ENCODE data around the gene FHOD1. TPM values are rescaled to one million over a fixed set of nuclear protein-coding genes. Genes with fewer than 3 reads are reported as not detected.

Gene FHOD1
- total and polyA plus RNA-seq, 2 experiments from 2014 or later, result 10.0 to 17.2 TPM

DNA sequence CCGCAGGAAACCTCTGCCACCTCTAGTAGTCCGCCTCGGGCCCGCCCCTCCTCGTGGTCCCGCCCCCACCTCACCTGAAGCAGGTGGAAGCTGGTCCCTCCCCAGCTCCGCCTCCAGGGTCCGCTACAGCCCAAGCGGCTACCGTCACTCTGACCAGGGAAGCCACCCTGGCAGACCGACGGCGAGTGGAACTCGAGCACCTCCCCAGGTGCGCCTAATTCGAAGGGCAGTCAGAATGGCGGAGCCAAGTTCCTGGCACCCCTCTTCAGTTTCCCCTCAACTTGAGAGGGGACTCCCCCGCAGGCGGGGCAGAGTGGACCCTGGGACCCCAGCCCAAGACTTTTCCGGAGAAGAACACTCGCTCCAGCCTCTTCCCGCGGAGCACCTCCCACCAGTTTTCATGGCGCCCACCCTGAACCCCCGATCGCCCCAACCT, 507 bp downstream of the FHOD1 start:
- no peak for TF ChIP-seq EZH2phosphoT487 (IDR thresholded peaks at IDR 0.05; ENCODE audit: low read depth, severe bottlenecking, unreplicated experiment)
- TF ChIP-seq, protein P1, sequence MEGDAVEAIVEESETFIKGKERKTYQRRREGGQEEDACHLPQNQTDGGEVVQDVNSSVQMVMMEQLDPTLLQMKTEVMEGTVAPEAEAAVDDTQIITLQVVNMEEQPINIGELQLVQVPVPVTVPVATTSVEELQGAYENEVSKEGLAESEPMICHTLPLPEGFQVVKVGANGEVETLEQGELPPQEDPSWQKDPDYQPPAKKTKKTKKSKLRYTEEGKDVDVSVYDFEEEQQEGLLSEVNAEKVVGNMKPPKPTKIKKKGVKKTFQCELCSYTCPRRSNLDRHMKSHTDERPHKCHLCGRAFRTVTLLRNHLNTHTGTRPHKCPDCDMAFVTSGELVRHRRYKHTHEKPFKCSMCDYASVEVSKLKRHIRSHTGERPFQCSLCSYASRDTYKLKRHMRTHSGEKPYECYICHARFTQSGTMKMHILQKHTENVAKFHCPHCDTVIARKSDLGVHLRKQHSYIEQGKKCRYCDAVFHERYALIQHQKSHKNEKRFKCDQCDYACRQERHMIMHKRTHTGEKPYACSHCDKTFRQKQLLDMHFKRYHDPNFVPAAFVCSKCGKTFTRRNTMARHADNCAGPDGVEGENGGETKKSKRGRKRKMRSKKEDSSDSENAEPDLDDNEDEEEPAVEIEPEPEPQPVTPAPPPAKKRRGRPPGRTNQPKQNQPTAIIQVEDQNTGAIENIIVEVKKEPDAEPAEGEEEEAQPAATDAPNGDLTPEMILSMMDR (IDR thresholded peaks at IDR 0.05; ENCODE audit: poor library complexity), result peak; percentile 22
- Histone ChIP-seq H3K27me3 (peaks cover 28% of the 10 kb centered on the region), H3K9me3 (ENCODE audit: low read depth) (no peaks in the 10 kb centered on the region), H3K79me2 (peaks cover 16% of the 10 kb centered on the region), H3K4me2 (peak overlapping the region; percentile 99), H3K27ac (peak overlapping the region; percentile 91), H4K20me1 (ENCODE audit: insufficient read depth, poor library complexity, severe bottlenecking) (no peaks in the 10 kb centered on the region), H2AFZ (peak overlapping the region; percentile 91), H3K4me3 (peak overlapping the region; percentile 86), H3K4me1 (ENCODE audit: insufficient read depth) (peaks cover 26% of the 10 kb centered on the region), H3K36me3 (replicated peaks; ENCODE audit: insufficient read depth, low read depth) (no peaks in the 10 kb centered on the region), H3K9me2 (replicated peaks; ENCODE audit: insufficient read depth) (no peaks in the 10 kb centered on the region)
- WGBS (ENCODE audit: low lambda C conversion rate, missing lambda C conversion rate), result 2% methylated on average over 23 of the region's 26 CpGs
- DNase-seq (ENCODE audit: low spot score), result peak; percentile 91

- Histone ChIP-seq H3K27ac (peak overlapping the region; percentile 91), H3K4me1 (ENCODE audit: insufficient read depth) (peaks cover 30% of the 10 kb centered on the region), H2AFZ (peak overlapping the region; percentile 91), H3K4me2 (peak overlapping the region; percentile 99), H3K9me2 (replicated peaks; ENCODE audit: insufficient read depth) (no peaks in the 10 kb centered on the region), H3K36me3 (replicated peaks; ENCODE audit: insufficient read depth, low read depth) (no peaks in the 10 kb centered on the region), H4K20me1 (ENCODE audit: insufficient read depth, poor library complexity, severe bottlenecking) (no peaks in the 10 kb centered on the region), H3K4me3 (peak overlapping the region; percentile 86), H3K9me3 (ENCODE audit: low read depth) (no peaks in the 10 kb centered on the region), H3K79me2 (peaks cover 16% of the 10 kb centered on the region), H3K27me3 (peaks cover 28% of the 10 kb centered on the region)
- TF ChIP-seq, protein P1 (IDR thresholded peaks at IDR 0.05; ENCODE audit: poor library complexity), result peak; percentile 56
- no peak for TF ChIP-seq EZH2 (IDR thresholded peaks at IDR 0.05; ENCODE audit: borderline replicate concordance)
- WGBS (ENCODE audit: low lambda C conversion rate, missing lambda C conversion rate), result 0% methylated on average over 25 of the region's 48 CpGs
- peak; percentile 88 for DNase-seq (ENCODE audit: low spot score)
Measured at GRCh38 chr16:67246081-67246755, 1.1 kb downstream of the FHOD1 start.

- H3K4me2 ChIP-seq, result peak overlapping the region; percentile 99
- peak overlapping the region; percentile 86 for H3K4me3 ChIP-seq
- peaks cover 24% of the 10 kb centered on the region for H3K27me3 ChIP-seq
- H3K4me1 ChIP-seq (ENCODE audit: insufficient read depth), result peaks cover 36% of the 10 kb centered on the region
- no peaks in the 10 kb centered on the region for H3K9me3 ChIP-seq (ENCODE audit: low read depth)
- H3K36me3 ChIP-seq (replicated peaks; ENCODE audit: insufficient read depth, low read depth), result no peaks in the 10 kb centered on the region
- 18% methylated on average over 8 of the region's 8 CpGs for WGBS (ENCODE audit: low lambda C conversion rate, missing lambda C conversion rate)
- no peaks in the 10 kb centered on the region for H3K9me2 ChIP-seq (replicated peaks; ENCODE audit: insufficient read depth)
- H3K79me2 ChIP-seq, result peaks cover 16% of the 10 kb centered on the region
- peak overlapping the region; percentile 91 for H3K27ac ChIP-seq
- TF ChIP-seq EZH2phosphoT487 (IDR thresholded peaks at IDR 0.05; ENCODE audit: low read depth, severe bottlenecking, unreplicated experiment) (no peak), EZH2 (IDR thresholded peaks at IDR 0.05; ENCODE audit: borderline replicate concordance) (no peak)
- TF ChIP-seq, protein P1 (IDR thresholded peaks at IDR 0.05; ENCODE audit: poor library complexity), result no peak
- H2AFZ ChIP-seq, result peak overlapping the region; percentile 91
- H4K20me1 ChIP-seq (ENCODE audit: insufficient read depth, poor library complexity, severe bottlenecking), result no peaks in the 10 kb centered on the region
- DNase-seq (ENCODE audit: low spot score), result no peak
Measured at GRCh38 chr16:67245674-67246080, 1.6 kb downstream of the FHOD1 start.
